ENCODE results near the gene CUX1.

DNA sequence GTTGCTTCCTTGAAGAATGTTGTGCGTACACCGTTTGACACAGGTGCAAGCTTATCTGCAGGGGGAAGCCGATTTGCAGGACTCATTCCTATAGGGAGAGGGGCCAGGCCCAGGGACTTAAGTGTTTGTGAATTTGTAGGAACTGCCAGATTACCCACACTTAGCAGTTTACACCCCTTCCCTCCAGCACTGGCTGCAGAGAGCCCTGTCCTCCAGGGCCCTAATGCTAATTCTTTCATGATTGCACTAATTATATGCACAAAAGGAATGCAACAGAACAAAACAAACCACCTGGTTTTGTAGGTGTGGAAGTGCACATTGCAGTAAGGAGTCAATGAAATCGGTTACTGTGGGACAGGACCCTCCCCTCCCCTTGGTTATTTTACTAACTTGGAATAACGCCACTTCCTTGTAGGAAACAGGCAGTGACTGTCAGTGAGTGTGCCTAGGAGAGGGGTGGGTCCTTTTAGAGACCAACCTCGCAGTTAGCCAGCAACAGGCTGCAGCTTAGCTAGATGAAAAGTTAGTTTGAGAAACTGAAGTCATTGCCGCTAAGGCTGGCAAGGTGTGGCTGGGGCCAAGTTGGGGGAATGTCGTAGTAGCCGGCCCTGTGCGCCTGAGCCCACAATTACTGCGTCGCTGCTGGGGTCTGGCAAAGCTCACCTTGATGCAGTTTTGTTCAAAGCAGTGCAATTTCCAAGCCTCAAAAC is 60.6 kb downstream of the CUX1 start:
- TF ChIP-seq, protein P1, sequence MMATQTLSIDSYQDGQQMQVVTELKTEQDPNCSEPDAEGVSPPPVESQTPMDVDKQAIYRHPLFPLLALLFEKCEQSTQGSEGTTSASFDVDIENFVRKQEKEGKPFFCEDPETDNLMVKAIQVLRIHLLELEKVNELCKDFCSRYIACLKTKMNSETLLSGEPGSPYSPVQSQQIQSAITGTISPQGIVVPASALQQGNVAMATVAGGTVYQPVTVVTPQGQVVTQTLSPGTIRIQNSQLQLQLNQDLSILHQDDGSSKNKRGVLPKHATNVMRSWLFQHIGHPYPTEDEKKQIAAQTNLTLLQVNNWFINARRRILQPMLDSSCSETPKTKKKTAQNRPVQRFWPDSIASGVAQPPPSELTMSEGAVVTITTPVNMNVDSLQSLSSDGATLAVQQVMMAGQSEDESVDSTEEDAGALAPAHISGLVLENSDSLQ (IDR thresholded peaks at IDR 0.05) = no peak
- TF ChIP-seq, protein P2, sequence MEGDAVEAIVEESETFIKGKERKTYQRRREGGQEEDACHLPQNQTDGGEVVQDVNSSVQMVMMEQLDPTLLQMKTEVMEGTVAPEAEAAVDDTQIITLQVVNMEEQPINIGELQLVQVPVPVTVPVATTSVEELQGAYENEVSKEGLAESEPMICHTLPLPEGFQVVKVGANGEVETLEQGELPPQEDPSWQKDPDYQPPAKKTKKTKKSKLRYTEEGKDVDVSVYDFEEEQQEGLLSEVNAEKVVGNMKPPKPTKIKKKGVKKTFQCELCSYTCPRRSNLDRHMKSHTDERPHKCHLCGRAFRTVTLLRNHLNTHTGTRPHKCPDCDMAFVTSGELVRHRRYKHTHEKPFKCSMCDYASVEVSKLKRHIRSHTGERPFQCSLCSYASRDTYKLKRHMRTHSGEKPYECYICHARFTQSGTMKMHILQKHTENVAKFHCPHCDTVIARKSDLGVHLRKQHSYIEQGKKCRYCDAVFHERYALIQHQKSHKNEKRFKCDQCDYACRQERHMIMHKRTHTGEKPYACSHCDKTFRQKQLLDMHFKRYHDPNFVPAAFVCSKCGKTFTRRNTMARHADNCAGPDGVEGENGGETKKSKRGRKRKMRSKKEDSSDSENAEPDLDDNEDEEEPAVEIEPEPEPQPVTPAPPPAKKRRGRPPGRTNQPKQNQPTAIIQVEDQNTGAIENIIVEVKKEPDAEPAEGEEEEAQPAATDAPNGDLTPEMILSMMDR (IDR thresholded peaks at IDR 0.05 in 2 of 3, conservative IDR thresholded peaks at IDR 0.05 in 1 of 3; ENCODE audit: control insufficient read depth in 2 of 3, extremely low read depth in 1 of 3, insufficient read depth in 1 of 3, low read depth in 3 of 3, low read length in 3 of 3) = no peak
- no peak for TF ChIP-seq RAD21 (IDR thresholded peaks at IDR 0.05; ENCODE audit: insufficient read depth, low read depth, low read length)
